CMK (cell line): ENCODE results near the gene BRF1.

Source experiments
- DNase-seq: peaks from one replicate; pipeline ENCODE4 v3.0.0-alpha.2; 2010; ENCODE audit warnings: low read depth

BRF1 gene

DNA sequence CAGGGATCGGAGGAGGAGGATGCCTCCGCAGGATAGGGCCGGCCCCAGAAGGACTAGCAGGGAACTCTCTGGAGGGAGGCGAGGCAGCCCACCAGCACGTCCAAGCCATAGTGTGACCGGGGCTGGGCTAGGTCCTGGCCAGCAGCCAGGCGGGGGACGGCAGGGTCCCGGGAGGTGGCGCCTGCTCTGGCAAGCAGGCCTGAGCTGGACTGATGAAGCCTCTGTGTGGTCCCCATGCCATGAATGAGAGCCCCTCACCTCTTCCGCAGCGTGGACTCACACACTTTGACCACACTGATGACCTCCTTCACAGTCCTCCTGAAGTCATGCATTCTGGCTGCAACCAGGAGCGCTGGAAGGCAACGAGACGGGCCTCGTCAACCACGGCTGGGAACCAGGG, 72.2 kb downstream of the BRF1 start:
- no peak for DNase-seq

DNA sequence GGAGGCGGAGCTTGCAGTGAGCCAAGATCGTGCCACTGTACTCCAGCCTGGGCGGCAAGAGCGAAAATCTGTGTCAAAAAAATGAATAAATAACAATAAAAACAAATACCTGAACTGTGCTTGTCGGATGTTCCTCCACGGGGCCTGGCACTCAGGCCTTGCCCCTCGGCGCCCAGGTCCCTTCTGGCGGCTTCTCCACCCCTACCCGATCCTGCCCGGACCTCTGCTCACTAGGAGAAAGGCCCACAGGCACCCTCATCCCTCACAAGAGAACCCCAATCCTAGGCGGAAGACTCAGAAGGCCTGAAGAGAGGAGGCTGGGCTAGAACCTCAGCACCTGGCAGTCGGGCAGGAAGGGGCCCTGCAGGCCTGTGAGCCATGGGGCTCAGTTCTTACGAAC, 73.5 kb downstream of the BRF1 start:
- no peak for DNase-seq

DNA sequence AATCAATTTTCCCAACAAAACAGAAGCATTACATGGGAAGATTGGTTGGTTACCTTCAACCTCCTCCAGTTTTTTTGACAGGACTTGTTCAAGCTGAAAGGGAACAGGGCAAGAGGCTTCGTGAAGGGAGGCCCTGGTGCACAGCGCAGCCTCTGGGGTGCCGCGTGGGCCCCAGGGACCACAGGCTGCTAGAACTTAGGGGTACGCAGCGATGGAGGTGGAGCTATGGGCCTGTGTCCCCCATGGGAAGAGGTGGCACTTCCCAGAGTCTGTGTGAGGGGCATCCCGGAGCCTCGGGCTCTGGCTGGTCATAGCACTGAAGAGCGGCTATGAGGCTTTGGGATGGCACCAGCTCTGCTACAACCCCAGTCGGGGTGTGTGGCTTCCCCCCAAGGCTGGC, 74.6 kb downstream of the BRF1 start:
- no peak for DNase-seq

DNA sequence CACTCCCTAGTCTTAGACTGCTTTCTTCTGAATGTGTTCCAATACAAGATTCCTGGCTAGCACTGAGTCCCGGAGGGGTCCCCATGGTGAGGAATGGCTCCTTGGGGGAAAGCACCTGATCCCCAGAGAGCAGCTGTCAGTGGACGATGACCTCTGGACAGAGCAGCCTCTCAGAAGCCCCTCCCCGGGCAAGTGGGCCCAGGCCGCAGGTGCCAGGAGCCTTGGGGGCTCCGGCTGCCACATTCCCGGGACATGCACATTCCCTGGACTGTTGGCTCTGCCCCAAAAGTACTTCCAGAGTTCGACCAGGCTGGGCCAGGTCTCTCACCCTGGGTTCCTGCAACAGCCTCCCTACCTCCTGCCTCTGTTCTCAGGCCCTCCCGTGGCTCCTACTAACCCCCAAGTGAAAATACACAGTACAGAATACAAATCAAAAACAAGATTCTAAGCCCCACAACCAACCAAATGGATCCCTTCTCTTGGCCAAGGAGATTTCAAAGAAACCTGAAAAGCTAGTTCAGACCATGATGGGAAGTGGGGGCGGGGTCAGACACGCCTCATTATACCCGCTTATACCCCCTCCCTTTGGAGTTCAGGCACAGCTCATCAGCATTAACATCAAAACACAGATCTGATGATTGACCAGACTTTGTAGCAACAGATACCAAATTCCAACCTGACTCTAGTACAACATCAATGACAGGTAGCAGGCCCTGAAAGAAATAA, 75.8 kb downstream of the BRF1 start:
- DNase-seq: no peak

DNA sequence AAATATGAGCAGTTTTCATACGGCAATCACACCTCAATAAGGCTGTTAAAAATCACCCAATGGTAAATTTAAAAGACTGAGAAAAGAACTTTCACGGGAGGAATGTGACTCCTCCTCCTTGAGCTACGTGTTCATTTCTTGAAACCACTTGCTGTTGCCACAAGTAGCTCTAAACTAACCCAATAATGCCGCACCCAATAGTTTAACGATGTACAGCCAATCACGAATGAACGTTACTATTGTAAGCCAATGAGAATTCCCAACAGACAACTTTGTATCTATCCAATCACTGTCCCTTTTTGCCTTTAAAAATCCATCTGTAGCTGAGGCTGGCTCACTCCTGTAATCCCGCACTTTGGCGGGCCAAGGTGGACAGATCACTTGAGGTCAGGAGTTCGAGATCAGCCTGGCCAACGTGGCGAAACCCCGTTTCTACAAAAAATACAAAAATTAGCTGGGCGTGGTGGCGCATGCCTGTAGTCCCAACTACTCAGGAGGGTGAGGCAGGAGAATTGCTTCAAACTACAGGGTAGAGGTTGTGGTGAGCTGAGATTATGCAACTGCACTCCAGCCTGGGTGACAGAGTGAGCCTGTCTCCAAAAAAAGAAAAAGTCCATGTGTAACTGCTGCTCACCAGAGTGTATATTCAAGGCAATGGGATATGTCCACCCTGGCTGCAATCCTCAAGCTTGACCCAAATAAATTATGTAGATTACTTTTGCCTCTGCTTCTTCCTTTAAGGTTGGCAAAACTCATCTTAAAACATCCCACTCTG, 76.8 kb downstream of the BRF1 start:
- no peak for DNase-seq

DNA sequence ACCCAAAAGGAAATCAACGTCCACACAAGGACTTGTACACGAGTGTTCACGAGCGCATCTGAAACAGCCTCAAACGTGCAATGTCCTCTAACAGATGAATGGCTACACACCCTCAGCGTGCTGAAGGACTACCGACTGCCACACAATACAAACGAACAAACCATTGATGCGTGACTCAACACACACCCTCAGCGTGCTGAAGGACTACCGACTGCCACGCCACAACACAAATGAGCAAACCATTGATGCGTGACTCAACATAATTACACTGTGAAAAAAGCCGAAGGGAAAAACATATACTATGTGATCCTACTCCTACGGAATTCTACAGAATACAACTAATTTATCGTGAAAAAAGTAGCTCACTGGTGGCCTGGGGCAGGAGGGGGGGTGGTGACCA, 77.5 kb downstream of the BRF1 start:
- DNase-seq: no peak

DNA sequence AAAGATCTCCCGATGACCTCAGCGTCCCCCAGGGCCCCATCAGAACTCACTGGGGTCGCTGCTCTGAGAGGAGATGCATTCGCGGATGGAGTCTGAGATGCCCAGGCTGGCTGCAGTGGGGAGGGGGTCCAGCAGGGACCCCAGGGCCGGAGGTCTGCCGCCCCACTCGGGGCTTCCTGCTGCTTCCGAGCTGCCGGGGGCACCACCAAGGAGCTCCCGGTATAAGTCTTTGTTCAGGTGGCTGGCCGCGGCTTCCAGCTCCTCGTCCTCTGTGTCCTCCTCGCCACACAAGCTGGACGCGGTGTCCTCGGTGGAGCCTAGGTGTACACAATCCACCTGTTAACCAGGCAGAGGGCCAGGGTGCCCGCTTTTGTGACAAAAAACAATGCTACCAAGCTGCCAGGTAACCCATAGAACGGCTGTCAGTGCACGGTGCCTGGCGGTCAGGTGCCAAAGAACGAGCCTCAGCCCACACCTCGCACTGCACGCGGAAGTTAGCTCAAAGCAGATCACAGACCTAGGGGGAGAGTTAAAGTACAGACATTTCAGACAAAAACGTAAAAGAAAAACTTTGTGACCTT, 79.1 kb downstream of the BRF1 start:
- DNase-seq: no peak

DNA sequence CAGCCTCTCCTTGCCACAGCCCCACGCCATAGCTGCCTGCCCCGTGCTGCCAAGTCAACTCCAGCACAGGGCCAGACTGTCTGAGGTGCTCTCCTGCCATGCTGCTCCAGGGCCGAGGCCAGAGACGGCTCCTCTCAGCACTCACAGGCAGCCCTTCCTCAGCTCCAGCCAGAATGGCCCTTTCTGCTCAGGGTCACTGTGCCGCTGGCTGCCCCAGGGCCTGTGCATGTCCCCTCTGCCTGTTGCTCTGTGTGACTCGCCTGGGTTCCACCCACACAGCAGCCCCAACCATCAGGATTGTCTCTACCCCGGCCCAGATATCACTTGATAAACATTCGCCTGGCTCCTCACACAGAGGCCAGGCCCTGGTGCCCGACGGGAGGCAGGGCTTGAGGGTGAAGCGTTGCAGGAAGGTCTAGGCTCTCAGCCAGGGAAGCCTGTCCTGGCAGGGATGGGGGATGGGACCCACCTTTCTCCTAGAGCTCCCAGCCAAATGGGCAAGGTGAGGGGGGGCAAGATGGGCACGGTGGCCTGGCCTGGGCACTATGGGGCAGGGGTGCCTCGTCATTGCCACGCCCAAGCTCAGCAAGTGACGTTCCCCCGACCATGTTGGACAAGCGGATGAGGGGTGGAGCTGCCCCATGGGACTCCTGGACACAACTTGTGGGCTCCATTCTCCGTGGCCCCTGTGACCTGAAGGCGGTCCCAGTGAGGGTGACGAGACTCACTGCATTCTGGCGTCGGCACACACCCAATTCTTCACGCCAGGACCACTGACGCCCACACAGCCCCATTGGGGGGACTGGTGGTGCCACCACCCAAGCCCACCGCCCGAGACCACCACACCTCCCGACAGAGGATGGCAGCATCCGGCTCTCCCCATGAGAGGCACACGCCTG, 79.9 kb downstream of the BRF1 start:
- DNase-seq: no peak

DNA sequence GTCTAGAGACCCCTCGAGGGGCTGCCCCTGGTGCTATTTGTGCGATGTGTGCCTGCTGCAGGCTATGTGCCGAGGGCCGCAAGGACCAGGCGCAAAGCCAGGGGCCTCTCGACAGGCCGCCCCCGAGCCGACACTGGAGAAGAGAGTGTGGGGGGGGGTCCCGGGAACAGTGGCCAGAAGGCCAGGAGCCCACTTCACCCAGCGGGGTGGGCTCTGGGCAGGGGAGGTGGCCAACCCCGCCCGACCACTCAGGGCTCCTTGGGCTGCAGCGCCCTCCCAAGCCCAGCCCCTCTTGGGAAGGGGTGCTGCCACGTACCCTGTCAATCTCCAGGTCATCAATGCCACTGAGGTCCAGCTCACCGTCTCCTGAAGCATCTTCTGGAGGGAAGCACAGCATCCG, 81.0 kb downstream of the BRF1 start:
- DNase-seq: no peak

DNA sequence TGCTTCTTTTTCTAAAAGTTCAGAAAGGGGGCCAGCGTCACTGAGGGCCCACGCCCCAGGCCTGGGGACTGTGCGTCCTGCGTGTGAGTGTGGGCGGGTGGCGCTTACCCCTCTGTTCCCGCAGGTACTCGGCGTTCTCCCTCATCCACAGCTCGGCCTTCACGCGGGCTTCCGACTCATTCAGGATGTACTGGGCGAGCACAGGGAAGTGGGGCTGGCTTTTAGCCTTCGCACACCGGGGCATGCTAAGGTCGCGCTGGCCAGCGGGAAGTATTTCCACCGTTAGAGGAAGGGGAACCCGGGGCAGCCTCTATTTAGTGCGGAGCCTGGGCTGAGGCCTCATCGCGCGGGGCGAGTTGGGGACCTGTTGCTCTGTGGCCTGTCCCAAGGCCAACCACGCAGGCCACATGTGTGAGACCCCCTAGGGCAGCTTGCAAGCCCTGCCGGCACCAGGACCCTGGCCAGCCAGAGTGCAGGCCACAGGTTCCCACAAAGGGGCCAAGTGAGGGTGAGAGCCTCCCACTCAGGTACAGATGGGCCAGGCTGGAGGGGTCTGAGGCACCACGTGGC, 81.7 kb downstream of the BRF1 start:
- DNase-seq: no peak

DNA sequence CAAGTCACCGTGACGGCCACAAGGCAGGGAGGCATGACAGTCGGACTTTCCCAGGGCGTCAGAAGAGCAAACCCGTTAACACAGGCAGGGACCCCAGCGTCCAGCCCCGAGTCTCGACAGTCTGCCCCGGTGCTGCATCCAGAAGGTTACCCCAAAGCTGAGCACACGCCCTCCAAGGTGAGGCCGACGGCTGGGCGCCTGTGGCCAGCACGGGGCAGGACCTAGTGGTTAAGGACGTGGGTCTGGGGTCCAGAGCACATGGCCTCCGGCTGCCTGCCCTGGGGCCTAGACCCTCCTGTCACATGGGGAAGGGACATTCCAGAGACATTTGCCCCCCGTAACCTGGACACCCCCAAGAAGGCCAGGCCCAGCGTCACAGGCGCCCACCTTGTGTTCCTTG, 82.2 kb downstream of the BRF1 start:
- DNase-seq: no peak

DNA sequence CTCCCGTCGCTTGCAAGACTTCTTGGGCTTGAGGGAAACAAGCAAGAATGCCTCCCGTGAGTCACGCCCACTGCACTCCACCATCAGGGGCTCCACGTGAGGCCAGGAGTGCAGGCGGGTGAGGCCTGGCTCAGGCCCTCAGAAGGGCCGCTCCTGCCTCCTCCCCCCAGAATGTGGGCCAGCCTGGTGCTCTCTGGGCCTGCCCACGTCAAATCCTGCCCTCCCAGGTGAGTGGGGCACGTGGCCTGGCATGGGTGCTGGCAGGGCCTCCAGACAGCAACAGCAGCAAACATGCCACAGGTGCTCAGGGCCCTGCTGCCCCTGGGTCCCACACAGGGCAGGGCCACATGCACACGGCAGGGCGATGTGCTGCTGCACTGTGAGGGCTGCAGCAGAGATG, 83.0 kb downstream of the BRF1 start:
- no peak for DNase-seq

DNA sequence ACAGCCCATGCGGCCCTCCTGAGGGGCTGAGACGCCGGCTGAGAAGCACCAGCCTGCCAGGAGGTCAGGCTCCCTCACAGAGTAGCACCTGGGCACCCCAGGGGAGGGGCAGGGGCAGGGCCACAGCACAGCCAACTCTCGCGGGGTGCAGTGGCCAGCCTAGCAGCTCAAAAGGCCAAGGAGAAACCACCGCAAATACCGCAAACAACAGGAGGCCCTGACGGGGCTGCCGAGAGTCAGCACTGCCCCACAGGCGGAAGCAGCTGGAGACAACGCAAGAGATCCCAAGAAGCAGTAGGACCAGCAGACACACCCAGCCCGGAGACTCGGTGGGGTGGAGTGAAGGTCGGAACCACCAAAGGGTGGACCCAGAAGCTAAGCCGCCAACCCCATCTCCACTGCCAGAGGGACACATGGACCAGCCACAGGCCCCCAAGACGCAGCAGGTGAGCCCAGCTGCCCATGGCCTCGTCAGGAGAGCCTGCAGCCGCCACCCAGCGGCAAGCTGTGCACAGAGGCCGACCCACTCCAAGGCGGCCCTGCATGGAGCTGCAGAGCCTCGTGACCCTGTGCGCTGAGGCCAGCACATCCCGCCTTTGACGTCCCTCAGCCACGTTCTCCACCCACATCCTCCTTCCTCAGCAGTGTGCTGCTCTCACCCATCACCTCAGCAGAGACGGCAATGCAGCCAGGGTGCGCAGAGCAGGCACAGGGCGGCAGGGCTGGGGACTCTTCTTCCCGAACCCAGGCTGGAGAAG, 84.1 kb downstream of the BRF1 start:
- DNase-seq: no peak

DNA sequence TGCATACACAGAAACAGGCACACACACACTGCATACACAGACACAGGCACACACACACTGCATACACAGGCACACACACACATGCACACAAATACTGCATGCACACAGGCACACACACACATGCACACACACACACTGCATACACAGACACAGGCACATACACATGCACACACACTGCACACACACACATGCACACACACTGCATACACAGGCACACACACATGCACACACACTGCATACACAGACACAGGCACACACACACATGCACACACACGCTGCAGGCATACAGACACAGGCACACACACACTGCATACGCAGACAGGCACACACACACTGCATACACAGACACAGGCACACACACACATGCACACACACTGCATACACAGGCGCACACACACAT, 85.2 kb downstream of the BRF1 start:
- no peak for DNase-seq

DNA sequence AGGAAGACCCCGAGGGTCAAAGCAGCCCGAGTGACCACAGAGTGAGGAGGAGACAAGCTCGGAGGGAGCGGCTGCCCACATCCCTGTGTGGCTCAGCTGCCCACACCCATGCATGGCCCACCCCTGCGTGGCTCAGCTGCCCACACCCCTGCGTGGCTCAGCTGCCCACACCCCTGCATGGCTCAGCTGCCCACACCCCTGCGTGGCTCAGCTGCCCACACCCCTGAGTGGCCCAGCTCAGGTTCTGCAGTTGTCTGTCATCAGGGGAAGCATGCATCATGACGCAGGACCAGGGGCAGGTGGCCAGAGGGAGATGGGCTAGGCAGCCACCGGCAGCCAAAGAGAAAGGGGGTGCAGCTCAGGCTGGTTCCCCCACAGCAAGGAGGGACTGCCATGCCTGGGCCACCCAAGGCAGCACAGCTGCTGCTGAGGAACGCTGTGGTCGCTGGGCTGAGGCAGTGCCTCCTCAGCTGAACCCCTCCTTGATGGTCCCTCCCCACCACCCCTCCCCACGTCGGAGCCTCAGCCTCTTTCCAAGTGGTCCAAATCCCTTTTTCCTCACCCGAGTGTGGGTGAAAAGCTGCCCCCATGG, 86.4 kb downstream of the BRF1 start:
- no peak for DNase-seq

DNA sequence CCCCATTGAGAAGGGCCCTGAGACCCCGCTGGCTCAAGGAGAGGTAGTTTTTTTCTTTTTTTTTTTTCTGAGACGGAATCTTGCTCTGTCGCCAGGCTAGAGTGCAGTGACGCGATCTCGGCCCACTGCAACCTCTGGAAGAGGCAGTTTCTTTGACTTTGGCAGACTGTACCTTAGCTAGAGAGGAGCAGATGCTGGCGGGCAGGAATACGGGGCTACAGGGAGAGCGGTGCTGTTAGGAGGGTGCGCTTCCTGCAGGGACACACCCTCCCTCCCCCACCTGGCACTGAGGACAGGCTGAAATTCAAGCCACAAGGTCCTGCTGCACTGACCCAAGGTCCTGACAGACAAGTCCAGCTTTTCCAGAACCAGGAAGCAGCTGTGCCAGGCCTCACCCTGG, 87.4 kb downstream of the BRF1 start:
- DNase-seq: no peak

DNA sequence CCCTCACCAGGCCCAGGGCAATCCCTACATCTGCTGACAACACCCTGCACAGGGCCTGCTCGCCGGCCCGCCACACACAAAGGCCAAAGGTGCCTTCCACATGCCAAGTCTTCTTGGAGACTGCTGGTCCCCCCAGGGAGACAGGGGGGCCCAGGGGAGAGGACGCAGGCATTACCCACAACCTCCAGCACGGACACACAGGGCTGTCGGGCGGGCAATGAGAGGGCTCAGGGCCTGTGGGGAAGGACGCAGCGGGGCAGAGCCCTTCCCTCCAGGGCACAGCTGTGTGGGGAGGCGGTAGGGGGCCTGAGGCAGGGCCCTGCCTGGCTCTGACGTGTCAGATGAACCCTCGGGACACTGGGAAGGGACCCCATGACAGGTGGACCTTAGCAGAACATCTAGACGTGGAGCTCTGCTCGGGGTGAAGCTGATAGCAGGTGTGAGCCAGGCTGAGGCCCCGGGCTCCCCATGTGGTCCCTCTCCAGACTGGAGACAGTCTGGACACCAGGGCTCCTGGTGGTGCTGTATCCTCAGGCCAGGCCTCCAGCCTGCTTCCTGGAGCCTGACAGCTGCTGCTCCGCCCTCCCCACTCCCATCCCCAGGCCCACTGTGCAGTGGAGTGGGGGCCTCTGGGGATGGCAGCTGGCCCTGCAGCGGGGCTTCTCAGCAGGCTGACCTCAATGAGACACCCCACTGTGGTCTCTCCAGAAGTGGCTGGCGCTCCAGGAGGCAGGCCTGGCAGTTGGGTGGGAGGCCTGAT, 88.1 kb downstream of the BRF1 start:
- no peak for DNase-seq

DNA sequence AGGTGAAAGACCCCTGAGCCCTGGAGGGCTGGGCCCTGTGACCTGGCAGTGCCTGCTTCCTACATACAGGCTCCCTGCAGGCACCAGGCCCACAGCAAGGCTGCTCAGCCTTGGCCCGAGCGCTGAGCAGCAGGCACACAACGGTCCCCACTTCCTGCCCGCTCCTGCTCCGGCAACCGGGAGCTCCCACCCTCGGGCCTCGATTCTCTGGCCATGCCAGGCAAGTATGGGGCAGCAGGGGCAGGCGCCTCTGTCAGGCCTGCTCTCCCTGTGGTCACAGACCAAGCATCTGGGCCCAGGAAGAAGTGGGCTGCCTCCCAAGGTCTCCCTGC, 89.1 kb downstream of the BRF1 start:
- no peak for DNase-seq

DNA sequence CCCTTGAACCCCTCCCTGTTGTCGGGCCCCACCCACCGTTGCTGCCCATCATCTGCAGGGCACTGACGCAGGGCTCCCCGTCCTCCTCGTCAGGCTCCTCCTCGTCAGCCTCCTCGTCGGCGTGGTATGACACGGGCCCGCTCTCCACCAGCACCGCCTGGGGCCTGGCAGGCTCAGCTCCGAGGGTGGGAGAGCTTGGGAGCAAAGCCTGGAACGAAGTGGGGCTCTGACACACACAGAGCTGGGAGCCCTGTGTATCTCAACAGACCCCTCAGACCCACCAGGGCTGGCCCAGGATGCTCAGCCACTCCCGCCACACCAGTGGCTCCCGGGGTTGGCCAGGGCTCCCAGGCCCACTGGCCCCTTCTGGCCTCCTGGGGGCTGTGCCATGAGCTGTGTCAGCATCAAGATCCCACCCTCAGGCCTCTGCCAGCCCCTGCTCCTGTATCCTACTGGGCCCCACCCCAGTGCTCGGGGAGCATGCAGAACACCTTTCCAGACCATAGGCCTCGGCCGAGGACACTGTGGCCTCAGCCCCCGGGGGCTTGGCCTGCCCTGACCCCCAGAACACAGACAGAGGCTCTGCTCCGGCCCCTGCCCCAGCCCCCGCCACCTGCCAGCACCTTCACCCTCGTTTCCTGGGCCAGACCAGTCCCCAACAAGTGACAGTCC, 89.6 kb downstream of the BRF1 start:
- no peak for DNase-seq
